Liver (tissue), 3 donors: Measurements from ENCODE around the gene SLC44A1.

Experiments
- EGR1 ChIP-seq, 2 donors: IDR thresholded peaks; 2 replicates each; pipeline ENCODE4 v1.6.1; 2016 to 2018; ENCODE audit warnings: antibody characterized with exemption in 2 of 2, low read depth in 2 of 2
- HNF4G ChIP-seq: IDR thresholded peaks from 2 replicates; pipeline ENCODE4 v1.6.1; 2016; ENCODE audit warnings: antibody characterized with exemption
- JUND ChIP-seq, 2 donors: IDR thresholded peaks; 2 replicates each; pipeline ENCODE4 v1.6.1; 2016; ENCODE audit warnings: antibody characterized with exemption in 2 of 2
- RAD21 ChIP-seq, 2 donors: IDR thresholded peaks; 2 replicates each; pipeline ENCODE4 v1.6.1; 2016; ENCODE audit warnings: antibody characterized with exemption in 2 of 2, mild to moderate bottlenecking in 2 of 2
- RXRA ChIP-seq, 2 donors: IDR thresholded peaks; 2 replicates each; pipeline ENCODE4 v1.6.1; 2017 to 2018; ENCODE audit warnings: antibody characterized with exemption in 2 of 2, mild to moderate bottlenecking in 1 of 2
- SP1 ChIP-seq: IDR thresholded peaks from 2 replicates; pipeline ENCODE4 v1.6.1; 2018; ENCODE audit warnings: antibody characterized with exemption, mild to moderate bottlenecking
- TAF1 ChIP-seq: conservative IDR thresholded peaks from 2 replicates; pipeline ENCODE4 v1.6.1; 2016; ENCODE audit warnings: antibody characterized with exemption, mild to moderate bottlenecking
- YY1 ChIP-seq: IDR thresholded peaks from 2 replicates; pipeline ENCODE4 v1.6.1; 2016; ENCODE audit warnings: antibody characterized with exemption, mild to moderate bottlenecking
- TF ChIP-seq, protein P1 (sequence below): fragments of 150-350 bp; IDR thresholded peaks from 2 replicates; pipeline ENCODE4 v1.5.1; 2017; ENCODE audit warnings: improper control_type of control experiment, low read depth, low read length; ENCODE audit not compliant: missing input control
- TF ChIP-seq, protein P2 (sequence below): IDR thresholded peaks from 2 replicates; pipeline ENCODE4 v1.6.1; 2016; ENCODE audit warnings: antibody characterized with exemption
- TF ChIP-seq, protein P3 (sequence below): IDR thresholded peaks from 2 replicates; pipeline ENCODE4 v1.6.1; 2016; ENCODE audit warnings: antibody characterized with exemption, mild to moderate bottlenecking
- TF ChIP-seq, protein P4 (sequence below): IDR thresholded peaks from 2 replicates; pipeline ENCODE4 v1.6.1; 2016; ENCODE audit warnings: antibody characterized with exemption
- TF ChIP-seq, protein P5 (sequence below): IDR thresholded peaks from 2 replicates; pipeline ENCODE4 v1.6.1; 2016; ENCODE audit warnings: antibody characterized with exemption
- donor health status: healthy.
- donor health status: healthy.

DNA sequence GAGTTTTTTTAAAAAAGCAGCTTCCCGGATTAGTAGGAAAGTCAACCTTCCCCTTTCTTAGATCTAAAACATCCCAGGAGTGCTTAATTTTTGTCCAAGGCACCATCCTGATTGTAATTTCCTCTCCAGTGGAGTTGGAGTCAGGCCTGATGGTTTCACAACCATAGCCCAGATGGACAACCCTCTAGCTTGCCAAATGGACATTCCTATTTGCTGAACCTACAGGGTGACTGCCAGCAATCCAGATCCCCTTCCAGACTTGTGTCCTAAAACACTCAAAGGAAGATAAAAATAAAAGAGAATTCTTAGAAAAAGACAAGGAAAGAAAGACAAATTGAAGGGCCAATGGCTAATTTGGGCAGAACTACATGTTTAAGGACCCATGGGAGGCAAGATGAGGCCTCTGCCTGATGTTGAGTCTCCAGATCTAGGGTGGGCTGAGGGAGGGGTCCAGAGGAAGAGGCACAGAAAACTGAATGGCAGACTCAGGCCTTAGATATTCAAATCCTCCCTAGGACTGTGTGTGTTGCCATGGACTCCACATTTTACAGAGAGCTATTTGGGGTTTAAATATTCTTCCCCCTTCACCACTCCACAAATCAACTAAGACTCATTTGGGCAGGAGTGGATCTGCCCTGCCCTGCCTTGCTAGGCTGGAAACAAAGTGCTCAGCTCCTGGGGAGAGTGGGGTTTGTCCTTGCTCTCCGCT is 38.5 kb upstream of the SLC44A1 start:
- peak in 1 of 2 donors; percentile 50 for TF ChIP-seq RAD21 (IDR thresholded peaks at IDR 0.05)
- TF ChIP-seq, protein P1, sequence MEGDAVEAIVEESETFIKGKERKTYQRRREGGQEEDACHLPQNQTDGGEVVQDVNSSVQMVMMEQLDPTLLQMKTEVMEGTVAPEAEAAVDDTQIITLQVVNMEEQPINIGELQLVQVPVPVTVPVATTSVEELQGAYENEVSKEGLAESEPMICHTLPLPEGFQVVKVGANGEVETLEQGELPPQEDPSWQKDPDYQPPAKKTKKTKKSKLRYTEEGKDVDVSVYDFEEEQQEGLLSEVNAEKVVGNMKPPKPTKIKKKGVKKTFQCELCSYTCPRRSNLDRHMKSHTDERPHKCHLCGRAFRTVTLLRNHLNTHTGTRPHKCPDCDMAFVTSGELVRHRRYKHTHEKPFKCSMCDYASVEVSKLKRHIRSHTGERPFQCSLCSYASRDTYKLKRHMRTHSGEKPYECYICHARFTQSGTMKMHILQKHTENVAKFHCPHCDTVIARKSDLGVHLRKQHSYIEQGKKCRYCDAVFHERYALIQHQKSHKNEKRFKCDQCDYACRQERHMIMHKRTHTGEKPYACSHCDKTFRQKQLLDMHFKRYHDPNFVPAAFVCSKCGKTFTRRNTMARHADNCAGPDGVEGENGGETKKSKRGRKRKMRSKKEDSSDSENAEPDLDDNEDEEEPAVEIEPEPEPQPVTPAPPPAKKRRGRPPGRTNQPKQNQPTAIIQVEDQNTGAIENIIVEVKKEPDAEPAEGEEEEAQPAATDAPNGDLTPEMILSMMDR: no peak
- peak; percentile 10 to 78 for TF ChIP-seq RXRA (IDR thresholded peaks at IDR 0.05)
- TF ChIP-seq, protein P2, sequence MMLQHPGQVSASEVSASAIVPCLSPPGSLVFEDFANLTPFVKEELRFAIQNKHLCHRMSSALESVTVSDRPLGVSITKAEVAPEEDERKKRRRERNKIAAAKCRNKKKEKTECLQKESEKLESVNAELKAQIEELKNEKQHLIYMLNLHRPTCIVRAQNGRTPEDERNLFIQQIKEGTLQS: no peak
- peak; percentile 70 for TF ChIP-seq YY1
- TF ChIP-seq JUND (IDR thresholded peaks at IDR 0.05): peak in 1 of 2 donors; percentile 78
- TF ChIP-seq, protein P3, sequence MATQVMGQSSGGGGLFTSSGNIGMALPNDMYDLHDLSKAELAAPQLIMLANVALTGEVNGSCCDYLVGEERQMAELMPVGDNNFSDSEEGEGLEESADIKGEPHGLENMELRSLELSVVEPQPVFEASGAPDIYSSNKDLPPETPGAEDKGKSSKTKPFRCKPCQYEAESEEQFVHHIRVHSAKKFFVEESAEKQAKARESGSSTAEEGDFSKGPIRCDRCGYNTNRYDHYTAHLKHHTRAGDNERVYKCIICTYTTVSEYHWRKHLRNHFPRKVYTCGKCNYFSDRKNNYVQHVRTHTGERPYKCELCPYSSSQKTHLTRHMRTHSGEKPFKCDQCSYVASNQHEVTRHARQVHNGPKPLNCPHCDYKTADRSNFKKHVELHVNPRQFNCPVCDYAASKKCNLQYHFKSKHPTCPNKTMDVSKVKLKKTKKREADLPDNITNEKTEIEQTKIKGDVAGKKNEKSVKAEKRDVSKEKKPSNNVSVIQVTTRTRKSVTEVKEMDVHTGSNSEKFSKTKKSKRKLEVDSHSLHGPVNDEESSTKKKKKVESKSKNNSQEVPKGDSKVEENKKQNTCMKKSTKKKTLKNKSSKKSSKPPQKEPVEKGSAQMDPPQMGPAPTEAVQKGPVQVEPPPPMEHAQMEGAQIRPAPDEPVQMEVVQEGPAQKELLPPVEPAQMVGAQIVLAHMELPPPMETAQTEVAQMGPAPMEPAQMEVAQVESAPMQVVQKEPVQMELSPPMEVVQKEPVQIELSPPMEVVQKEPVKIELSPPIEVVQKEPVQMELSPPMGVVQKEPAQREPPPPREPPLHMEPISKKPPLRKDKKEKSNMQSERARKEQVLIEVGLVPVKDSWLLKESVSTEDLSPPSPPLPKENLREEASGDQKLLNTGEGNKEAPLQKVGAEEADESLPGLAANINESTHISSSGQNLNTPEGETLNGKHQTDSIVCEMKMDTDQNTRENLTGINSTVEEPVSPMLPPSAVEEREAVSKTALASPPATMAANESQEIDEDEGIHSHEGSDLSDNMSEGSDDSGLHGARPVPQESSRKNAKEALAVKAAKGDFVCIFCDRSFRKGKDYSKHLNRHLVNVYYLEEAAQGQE: peak; percentile 29
- TF ChIP-seq EGR1 (IDR thresholded peaks at IDR 0.05; ENCODE audit: low read depth in 2 of 2): peak in 1 of 2 donors; percentile 24
- TF ChIP-seq, protein P4, sequence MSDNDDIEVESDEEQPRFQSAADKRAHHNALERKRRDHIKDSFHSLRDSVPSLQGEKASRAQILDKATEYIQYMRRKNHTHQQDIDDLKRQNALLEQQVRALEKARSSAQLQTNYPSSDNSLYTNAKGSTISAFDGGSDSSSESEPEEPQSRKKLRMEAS: peak; percentile 34
- peak; percentile 19 for TF ChIP-seq SP1
- no peak for TF ChIP-seq HNF4G
- TF ChIP-seq TAF1: no peak
- TF ChIP-seq, protein P5, sequence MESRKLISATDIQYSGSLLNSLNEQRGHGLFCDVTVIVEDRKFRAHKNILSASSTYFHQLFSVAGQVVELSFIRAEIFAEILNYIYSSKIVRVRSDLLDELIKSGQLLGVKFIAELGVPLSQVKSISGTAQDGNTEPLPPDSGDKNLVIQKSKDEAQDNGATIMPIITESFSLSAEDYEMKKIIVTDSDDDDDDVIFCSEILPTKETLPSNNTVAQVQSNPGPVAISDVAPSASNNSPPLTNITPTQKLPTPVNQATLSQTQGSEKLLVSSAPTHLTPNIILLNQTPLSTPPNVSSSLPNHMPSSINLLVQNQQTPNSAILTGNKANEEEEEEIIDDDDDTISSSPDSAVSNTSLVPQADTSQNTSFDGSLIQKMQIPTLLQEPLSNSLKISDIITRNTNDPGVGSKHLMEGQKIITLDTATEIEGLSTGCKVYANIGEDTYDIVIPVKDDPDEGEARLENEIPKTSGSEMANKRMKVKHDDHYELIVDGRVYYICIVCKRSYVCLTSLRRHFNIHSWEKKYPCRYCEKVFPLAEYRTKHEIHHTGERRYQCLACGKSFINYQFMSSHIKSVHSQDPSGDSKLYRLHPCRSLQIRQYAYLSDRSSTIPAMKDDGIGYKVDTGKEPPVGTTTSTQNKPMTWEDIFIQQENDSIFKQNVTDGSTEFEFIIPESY: no peak
